IPS DF 19.7 (cell line): Measurements from ENCODE around the gene ZNF655.

Experiments used
- DNase-seq: peaks from one replicate; pipeline ENCODE4 v3.0.0-alpha.2; 2013; ENCODE audit warnings: low read depth, low spot score

The ZNF655 gene

DNA sequence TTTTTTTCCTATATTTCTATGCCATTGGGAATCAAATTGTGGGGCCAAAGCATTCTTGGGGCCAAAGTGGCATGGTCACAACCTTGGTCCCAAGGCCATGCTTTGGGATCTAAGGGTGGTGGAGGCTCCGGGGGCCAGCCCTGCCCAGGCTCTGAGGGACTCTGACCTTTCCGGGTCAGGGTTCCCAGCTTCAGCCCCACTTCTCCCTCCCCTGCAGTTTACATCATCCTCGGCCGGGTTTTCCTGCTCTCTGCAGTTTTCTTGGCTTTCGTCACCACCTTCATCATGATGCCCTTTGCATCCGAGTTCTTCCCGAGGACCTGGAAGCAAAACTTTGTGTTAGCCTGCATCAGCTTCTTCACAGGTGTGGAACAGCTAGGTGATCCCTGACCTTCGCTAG lies 48.1 kb downstream of the ZNF655 start:
- no peak for DNase-seq

GRCh38 chr7:99607548-99607947 lies 49.1 kb downstream of the ZNF655 start:
- DNase-seq, result no peak

GRCh38 chr7:99614495-99614894 lies 56.1 kb downstream of the ZNF655 start:
- DNase-seq, result no peak

DNA sequence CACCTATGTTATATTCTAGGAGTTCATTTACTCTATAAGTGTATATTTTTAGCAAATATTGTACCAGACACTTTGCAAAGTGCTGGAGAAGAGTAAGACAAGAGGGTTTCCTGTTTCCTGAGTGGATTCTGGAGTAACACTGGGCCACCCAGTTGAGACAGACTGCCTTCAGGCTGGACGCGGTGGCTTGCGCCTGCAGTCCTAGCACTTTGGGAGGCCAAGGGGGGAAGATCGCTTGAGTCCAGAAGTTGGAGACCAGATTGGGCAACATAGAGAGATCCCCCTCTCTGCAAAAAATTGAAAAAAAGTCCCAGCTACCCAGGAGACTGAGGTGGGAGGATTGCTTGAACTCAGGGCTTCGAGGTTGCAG lies 57.5 kb downstream of the ZNF655 start:
- DNase-seq, result no peak

GRCh38 chr7:99616359-99617191 lies 58.1 kb downstream of the ZNF655 start, which contains the start of gene ZSCAN25:
ZSCAN25 (plus strand) TSS chr7:99616946; CDS start chr7:99619607, 2,661 bp downstream.
- peak; percentile 89 for DNase-seq

DNA sequence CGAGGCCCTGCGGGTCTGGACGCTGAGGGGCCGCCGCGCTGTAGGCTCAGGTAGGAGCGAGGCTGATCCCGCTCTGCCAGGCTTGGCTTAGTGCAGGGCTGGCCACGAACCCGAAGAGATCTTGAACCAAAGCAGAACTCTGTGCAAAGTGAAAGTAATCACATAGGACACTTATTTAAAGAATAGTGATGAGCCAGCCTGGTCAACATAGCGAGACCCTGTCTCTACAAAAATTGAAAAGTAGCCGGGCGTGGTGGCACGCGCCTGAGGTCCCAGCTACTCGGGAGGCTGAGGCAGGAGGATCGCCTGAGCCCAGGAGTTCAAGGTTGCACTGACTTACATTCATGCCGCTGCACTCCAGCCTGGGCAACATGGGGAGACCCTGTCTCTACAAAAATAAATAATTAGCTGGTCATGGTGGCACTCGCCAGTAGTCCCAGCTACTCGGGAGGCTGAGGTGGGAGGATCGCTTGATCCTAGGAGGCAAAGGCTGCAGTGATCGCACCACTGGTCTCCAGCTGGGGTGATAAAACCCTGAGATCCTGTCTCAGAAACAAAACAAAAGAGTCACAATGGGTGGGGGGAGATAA lies 58.8 kb downstream of the ZNF655 start:
- no peak for DNase-seq

DNA sequence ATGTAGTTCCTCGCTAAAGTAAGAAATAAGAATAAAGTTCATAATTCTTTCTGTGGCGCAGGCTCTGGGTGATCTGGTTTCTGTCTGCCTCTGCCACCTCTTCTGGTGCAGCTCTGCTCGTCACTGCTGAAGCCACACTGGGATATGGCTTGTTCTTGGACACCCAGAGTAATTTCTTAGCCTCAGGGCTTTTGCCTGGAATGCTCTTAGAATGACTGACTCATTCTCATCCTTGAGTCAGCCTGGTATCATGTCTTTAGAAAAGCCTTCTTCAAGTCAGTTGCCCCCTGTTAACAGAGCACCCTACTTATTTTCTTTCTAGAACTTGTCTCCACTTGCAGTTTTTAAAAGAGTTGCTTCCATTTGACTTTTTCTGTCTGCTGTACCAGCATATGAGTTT lies 60.3 kb downstream of the ZNF655 start:
- DNase-seq, result no peak

GRCh38 chr7:99619571-99620130 lies 61.2 kb downstream of the ZNF655 start:
- DNase-seq, result no peak

- no peak for DNase-seq
Measured at GRCh38 chr7:99621271-99621670, 62.8 kb downstream of the ZNF655 start.

- DNase-seq, result no peak
Measured at GRCh38 chr7:99622596-99622995, 64.2 kb downstream of the ZNF655 start.

- no peak for DNase-seq
Measured at GRCh38 chr7:99623091-99623693, 64.8 kb downstream of the ZNF655 start.

GRCh38 chr7:99623702-99624447 lies 65.4 kb downstream of the ZNF655 start:
- DNase-seq, result no peak

- DNase-seq, result no peak
Measured at GRCh38 chr7:99624484-99624883, 66.0 kb downstream of the ZNF655 start.

DNA sequence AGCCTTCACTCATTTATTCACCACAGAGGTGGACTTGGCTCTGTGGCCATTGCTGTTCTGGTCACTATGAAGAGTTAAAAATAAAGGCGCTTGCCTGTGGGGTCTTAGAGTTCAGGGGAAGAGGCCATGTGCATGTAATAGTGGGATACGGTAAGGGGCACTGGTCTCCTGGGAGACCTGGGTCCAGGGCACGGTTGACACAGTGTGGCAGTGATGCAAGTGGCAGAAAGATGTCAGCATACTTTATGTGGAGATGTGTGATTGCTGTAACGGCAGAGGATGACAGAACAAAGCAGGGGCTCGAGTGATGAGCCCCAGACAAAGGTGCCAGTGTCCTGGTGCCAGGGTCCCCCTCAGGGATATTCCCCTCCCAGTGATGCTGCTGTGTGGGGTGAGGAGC lies 66.9 kb downstream of the ZNF655 start:
- no peak for DNase-seq

GRCh38 chr7:99625961-99626360 lies 67.5 kb downstream of the ZNF655 start:
- no peak for DNase-seq
